Activated T-cell treated with anti-CD3 and anti-CD28 coated beads for 48 hours (primary cell): ENCODE data around the gene MNAT1.
"Not testable (repeated sequence)": the region's sequence is repeated elsewhere in the genome, so short reads cannot be mapped to it uniquely, and the experiment has no call there.

Experiments used
- DNase-seq: peaks from one replicate; pipeline ENCODE4 v3.0.0-alpha.2; 2020; ENCODE audit warnings: low read depth

MNAT1 gene

DNA sequence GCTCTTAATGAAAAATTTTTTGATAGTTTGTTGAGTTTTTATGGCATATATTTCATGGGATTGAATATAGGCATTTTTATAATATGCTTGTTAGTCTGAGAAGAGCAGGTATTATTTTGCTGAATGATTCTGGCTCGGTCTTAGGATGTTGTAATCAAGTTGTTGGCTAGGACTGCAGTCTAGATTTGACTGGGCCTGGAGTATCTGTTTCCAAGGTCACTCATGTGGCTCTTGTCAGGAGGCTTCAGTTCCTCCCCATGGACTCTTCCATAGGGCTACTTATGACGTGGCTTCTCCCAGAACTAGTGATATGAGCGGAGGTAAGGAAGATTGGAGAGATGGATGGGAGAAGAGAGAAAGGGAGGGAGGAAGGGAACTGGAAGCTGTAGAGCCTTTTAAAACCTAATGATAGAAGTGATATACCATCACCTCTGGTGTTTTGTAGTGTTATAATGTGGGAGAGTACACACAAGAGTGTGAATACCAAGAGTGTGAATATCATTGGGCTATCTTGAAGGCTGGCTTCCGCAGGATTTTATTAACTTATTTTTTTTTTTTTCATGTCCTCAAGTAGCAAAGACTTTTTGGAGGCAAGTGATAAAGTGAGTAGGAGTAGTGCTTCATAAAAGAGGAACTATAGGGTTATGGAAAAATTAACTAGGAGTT lies 4.4 kb downstream of the MNAT1 start:
- DNase-seq: no peak

- DNase-seq: no peak
Measured at GRCh38 chr14:60744566-60744965, 10.0 kb downstream of the MNAT1 start.

- DNase-seq: peak; percentile 31
Measured at GRCh38 chr14:60753264-60754119, 18.9 kb downstream of the MNAT1 start.

GRCh38 chr14:60756847-60757246 lies 22.3 kb downstream of the MNAT1 start:
- DNase-seq: no peak

DNA sequence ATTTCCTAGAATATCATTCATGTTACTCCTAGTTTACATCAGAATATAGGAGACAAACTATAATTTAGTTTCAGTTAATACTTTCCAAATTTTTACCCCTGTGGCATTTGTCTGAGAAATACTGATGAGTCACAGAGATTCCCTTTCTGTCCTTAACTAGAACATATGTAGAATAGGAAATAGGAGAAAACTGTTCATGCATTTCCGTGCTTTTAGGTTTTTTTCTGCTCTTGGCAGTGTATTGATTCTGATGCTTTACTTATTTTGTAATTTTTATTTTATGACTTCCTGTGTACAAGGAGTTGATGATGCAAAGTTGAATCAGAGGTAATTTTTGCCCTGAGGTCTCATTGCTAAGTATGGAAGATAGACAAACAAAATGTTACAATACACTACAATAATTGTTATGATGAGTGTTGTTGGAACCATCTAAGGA lies 23.0 kb downstream of the MNAT1 start:
- no peak for DNase-seq

DNA sequence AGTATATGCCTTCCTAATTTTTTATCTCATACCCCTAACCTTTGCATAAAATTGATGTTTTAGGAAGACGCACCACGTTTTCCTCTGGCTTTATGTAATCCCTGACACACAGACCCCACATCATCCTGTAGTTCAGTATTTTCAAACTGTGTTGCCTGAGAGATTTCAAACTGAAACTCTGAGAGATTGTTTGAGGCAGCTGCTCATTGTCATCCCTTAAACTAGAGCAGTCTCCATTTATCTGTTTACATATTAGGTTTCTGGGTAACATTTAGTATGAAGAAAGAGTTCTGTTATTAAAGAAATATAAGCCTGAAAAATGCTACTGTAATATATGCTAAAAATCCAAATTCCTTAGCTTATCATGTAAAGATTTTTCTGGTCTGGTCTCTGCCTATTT lies 24.3 kb downstream of the MNAT1 start:
- no peak for DNase-seq

DNA sequence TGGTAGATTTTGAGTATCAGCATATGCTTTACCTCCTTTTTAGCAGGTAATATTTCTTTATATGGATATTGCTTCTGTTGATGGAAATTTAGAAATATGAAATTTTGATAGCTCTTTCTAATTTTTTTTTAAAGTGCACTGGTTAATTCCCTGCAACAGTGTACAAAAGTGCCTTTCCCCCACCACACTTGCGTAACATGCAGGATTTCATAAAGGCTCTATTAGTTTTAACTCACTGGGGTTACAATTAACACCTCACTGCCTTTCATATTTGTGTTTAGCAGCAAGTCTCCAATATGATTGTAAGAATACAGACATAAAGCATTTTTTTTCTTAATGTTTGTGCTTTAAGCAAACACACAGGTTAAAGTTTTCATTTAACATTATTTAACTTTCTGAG lies 25.6 kb downstream of the MNAT1 start:
- no peak for DNase-seq

GRCh38 chr14:60760644-60761364 lies 26.2 kb downstream of the MNAT1 start:
- no peak for DNase-seq

GRCh38 chr14:60768602-60769001 lies 34.0 kb downstream of the MNAT1 start:
- no peak for DNase-seq

DNA sequence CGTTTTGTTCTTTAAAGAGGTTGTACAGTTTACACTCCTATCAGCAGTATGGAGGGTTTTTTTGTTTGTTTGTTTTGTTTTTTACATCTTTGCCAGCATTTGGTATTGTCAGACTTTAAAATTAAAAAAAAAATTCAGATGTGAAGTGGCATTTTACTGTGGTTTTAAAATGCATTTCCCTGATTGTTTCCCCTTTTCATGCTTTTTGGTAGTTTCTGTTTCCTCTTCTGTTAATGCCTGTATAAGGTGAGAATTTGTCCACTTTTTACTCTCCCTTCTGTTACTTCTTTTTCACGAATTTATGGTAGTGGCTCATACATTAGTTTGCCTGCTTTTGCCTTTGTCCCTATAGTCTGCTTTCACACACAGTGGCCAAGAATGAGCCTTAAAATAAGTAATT lies 36.6 kb downstream of the MNAT1 start:
- no peak for DNase-seq

DNA sequence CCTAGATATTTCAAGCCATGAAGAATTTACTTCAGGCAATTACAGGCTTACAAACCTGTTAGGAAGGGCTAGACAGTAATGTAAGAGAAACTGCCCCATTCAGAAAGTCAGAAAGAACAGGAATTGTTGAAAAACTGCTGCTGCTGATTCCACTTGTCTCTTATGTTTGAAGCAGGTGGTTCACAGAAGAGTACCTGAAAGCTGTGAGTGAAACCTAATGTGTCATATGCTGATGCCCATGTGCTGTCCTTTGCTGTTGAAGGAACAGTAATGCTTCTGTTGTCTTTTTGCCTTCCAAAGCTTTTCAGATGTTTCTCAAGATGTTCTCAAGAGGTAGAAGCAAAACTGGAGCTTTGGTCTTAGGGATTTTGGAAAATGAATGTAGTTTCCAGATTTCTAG lies 39.0 kb downstream of the MNAT1 start:
- DNase-seq: no peak

GRCh38 chr14:60775296-60775695 lies 40.7 kb downstream of the MNAT1 start:
- no peak for DNase-seq

DNA sequence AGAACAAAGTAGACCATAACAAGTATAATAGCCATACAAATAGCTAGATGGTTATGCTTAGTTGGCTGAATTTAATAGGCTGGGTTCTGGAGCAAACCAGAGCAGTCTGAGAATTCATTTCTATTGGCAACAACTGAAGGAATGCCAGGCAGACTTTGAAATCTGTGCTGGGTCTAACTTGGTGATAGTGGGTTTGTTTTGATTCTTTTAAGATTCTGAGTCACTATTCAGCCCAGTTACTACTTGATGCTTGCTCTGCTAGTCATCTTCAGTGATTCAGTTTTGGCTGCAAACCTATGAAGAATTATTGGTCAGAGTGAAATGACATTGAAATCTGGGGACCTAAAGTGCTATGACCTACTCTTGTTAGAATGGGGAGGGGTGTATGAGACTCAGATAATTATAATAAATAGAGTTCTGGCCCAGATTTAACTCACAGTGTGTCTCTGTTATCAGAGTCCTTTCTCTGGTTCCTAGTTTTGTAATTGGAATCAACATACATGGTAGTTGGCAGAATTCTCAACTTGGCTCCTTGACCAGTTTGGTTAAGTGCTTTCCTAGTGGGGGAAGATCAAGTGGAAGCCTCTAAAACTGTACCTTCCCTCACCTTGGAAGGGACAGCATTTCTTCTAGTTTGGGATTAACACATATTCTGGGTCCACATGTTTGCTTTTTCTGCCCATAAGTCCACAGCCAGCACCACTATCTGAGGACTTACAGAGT lies 43.5 kb downstream of the MNAT1 start:
- no peak for DNase-seq

DNA sequence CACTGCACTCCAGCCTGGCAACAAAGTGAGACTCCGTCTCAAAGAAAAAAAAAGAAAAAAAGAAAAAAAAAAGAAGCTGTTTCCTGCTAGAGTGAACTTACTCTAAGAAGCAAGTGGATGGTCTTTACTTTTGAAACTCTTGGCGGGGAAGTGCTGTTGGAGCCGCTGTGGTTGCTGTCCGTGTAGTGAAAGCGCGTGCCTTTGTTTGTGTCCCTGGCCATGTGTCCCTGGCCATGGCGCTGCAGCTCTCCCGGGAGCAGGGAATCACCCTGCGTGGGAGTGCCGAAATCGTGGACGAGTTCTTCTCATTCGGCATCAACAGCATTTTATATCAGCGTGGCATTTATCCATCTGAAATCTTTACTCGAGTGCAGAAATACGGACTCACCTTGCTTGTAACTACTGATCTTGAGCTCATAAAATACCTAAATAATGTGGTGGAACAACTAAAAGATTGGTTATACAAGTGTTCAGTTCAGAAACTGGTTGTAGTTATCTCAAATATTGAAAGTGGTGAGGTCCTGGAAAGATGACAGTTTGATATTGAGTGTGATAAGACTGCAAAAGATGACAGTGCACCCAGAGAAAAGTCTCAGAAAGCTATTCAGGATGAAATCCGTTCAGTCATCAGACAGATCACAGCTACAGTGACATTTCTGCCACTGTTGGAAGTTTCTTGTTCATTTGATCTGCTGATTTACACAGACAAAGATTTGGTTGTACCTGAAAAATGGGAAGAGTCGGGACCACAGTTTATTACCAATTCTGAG lies 45.4 kb downstream of the MNAT1 start:
- DNase-seq: not testable (repeated sequence)

GRCh38 chr14:60780558-60780957 lies 46.0 kb downstream of the MNAT1 start:
- not testable (repeated sequence) for DNase-seq

- no peak for DNase-seq
Measured at GRCh38 chr14:60786905-60787304, 52.3 kb downstream of the MNAT1 start.

- DNase-seq: no peak
Measured at GRCh38 chr14:60789656-60790055, 55.1 kb downstream of the MNAT1 start.

- DNase-seq: no peak
Measured at GRCh38 chr14:60790850-60791249, 56.3 kb downstream of the MNAT1 start.

DNA sequence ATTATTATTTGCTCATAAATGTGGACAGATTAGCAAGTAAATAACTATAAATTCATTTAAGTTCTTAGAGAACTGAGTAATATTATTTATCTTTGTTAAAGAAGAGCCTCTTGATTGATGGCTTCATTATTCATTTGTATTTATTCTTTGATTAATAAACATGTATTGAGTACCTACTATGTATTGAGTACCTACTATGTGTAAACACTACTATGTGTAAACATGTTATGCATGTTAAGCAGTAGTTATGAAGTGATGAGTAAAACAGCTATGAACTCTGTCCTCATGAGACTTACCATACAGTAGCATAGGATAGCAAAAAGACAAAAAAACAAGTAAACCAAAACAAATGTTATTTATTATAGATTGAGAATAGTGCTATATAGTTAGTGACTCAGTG lies 61.9 kb downstream of the MNAT1 start:
- DNase-seq: no peak

- no peak for DNase-seq
Measured at GRCh38 chr14:60800409-60800808, 65.8 kb downstream of the MNAT1 start.

GRCh38 chr14:60803871-60804270 lies 69.3 kb downstream of the MNAT1 start:
- DNase-seq: no peak
